SIG-M5 treated with dmso at 0.1 percent for 504 hours (cell line): ENCODE data around the gene TCF21.
"Not testable (repeated sequence)": the region's sequence is repeated elsewhere in the genome, so short reads cannot be mapped to it uniquely, and the experiment has no call there.

Source experiments
- DNase-seq: peaks from one replicate; lab custom pipeline; 2025; ENCODE audit not compliant: unreplicated experiment; lab: John Stamatoyannopoulos, UW

TCF21 gene

DNA sequence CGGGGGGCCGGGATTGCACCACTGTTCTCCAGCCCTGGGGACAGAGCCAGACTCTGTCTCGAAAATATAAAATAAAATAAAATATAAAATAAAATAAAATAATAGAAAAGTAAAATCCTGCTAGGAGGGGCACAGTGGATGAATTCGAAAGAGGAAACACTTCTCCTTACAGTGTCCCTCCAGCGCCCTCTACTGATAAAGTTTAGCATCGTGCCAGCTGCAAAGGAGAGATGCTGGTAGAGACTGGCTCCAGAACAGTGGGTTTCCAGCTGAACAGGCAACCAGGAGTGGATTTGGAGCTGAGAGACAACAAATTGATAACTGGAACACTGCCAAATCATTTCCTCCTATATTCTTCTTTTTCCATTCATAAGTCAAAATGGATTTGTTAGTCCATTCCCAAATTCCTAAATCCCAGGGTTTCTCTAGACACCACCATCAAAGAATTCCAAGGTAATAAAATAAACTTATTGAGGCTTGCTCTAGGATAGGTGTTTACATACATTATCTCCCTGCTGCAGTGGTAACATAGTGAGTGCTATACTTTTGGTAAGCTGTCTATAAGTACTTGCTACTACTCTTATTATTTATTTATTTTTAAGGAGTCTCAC lies 32.4 kb downstream of the TCF21 start:
- peak; percentile 68 for DNase-seq

DNA sequence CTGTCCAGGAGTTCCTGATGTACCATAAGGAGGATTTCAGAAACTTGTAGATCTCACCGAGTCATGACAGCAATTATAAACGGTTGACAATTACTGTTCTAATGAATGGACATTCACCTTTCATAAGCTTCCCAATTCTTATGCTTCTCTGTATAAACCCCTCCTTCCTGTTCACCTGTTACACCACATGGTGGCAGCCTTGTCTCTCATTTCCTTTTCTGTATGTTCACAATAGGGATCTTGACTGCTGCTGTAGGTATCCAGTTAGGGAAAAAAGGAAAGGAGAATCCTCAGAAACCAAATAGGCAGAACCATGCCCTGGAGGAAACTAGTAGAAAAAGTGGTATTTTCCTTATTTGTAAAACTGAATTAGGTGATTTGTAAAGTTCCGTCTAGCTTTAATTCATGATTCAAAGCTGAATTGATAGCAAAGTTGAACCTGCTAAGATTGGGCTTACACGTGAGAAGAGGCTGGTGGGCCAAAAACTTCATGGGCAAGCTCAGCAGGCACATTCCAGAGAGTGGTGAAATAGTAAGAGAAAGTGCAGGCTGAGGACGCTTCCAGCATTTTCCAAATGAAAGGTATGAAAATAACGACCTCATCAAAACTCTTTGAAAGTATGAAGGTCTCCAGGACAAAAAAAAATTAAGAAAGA lies 35.2 kb downstream of the TCF21 start:
- DNase-seq: peak; percentile 80

DNA sequence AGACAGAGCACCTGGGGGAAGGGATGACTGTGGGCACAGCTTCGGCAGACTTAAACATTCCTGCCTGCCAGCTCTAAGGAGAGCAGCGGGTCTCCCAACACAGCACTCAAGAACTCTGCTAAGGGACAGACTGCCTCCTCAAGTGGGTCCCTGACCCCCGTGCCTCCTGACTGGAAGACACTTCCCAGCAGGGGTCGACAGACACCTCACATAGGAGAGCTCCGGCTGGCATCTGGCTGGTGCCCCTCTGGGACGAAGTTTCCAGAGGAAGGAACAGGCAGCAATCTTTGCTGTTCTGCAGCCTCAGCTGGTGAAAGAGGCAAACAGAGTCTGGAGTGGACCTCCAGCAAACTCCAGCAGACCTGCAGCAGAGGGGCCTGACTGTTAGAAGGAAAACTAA lies 42.3 kb downstream of the TCF21 start:
- not testable (repeated sequence) for DNase-seq

DNA sequence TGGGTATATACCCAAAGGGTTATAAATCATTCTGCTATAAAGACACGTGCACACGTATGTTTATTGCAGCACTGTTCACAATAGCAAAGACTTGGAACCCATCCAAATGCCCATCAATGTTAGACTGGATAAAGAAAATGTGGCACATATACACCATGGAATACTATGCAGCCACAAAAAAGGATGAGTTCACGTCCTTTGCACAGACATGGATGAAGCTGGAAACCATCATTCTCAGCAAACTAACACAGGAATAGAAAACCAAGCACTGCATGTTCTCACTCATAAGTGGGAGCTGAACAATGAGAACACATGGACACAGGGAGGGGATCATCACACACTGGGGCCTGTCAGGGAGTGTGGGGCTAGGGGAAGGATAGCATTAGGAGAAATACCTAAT lies 47.4 kb downstream of the TCF21 start:
- not testable (repeated sequence) for DNase-seq

DNA sequence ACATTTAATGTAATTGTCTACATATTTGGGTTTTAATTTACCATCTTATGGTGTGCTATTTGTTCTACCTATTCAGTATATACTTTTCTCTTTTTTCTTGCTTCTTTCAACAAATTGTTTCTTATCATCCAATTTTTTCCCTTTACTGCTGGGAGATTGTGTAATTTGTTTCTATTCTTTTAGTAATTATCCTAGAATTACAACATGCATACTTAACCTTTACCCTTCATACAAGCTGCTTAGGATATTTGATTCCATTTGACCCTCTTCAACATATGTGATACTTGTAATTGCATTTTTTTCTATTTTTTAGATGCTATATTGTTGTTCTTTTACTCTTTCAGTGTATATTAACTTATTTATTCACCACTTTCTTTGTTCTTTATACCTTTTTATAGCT lies 49.0 kb downstream of the TCF21 start:
- DNase-seq: no peak

DNA sequence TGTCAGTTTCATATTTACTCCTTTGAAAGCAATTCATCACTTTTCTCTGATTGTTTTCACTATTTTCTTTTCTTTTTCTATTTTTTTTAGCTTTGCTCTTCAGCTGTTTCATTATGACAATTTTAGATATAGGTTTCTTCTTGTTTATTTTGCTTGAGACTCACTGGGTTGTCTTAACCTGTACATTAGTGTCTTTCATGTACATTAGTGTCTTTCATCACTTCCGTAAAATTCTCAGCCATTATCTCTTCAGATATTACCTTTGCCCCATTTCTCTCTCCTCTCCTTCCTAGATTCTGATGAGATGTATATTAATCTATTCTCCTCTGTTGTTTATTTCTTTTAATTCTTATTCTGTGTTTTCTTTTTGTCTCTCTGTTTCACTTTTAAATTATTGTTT lies 49.6 kb downstream of the TCF21 start:
- no peak for DNase-seq

DNA sequence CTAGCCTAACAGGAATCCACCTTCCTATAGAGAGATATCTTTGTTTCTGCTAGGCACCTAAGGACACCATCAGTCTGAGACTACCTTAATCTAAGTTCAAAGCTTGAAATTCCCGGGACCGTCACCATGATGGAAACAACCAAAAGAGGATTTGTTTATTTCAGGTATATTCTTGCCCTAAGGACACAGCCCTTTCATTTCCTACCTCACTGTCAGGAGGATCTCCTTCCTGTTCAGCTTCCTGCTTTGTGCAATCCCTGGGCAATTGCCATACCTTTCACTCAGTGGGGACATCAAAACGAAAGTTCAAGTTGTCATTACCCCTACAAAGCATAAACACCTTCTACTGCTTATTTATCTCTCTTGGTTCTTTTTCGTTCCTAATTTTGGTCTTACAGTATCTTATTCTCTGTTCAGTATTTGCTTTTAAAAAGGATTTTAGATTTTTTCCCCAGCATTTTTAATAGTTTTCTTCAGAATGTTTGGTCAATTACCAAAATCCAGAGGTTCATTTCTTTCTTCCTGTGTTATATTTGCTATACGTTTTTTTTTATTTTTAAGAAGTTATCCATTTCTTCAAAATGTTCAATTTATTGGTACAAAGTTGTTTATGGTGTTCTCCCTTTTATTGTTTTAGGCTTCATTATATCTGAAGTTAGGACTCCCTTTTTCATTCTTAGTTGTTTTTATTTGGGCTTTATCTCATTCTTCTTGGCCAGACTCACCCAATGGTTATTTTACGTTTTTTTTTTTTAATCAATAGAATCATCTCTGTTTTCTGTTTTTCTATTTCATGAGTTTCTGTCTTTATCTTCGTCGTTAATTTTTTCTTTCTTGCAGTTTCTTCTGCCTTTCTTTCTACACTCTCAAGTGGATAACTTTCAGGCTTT lies 51.1 kb downstream of the TCF21 start:
- no peak for DNase-seq
